Measurements from ENCODE around the gene MYZAP. TPM values are rescaled to one million over a fixed set of nuclear protein-coding genes. Genes with fewer than 3 reads are reported as not detected.

Gene MYZAP
- total and polyA plus RNA-seq, 2 of the 13 experiments (the other 11 are each of a cell fraction or from before 2014, with no cell fraction given), result not detected

- TF ChIP-seq FIP1L1 (IDR thresholded peaks at IDR 0.05; ENCODE audit: borderline replicate concordance, insufficient read depth, low read depth, low read length) (no peak), RNF219 (CRISPR knock-in tag; IDR thresholded peaks at IDR 0.05) (no peak), ZNF292 (CRISPR knock-in tag; IDR thresholded peaks at IDR 0.05; ENCODE audit: borderline replicate concordance, low read depth) (no peak), ZBTB7A (CRISPR knock-in tag; IDR thresholded peaks at IDR 0.05) (no peak), ZSCAN20 (CRISPR knock-in tag; IDR thresholded peaks at IDR 0.05; ENCODE audit: borderline replicate concordance) (no peak), ONECUT2 (CRISPR knock-in tag; IDR thresholded peaks at IDR 0.05) (no peak), ZSCAN31 (CRISPR knock-in tag; IDR thresholded peaks at IDR 0.05; ENCODE audit: low read depth) (no peak), GABPA (IDR thresholded peaks at IDR 0.05; ENCODE audit: low read depth, low read length) (no peak), GABPA (CRISPR knock-in tag; IDR thresholded peaks at IDR 0.05; ENCODE audit: low read depth) (no peak), ZNF709 (CRISPR knock-in tag; IDR thresholded peaks at IDR 0.05) (no peak), KDM5B (CRISPR knock-in tag; IDR thresholded peaks at IDR 0.05; ENCODE audit: borderline replicate concordance) (no peak), ZNF597 (CRISPR knock-in tag; IDR thresholded peaks at IDR 0.05) (no peak), KMT2A (CRISPR knock-in tag; IDR thresholded peaks at IDR 0.05) (no peak), PPARG (CRISPR knock-in tag; conservative IDR thresholded peaks at IDR 0.05) (no peak), KAT2B (IDR thresholded peaks at IDR 0.05; ENCODE audit: borderline replicate concordance, low read depth, low read length) (no peak), TARDBP (CRISPR knock-in tag; IDR thresholded peaks at IDR 0.05) (no peak), ZNF280D (CRISPR knock-in tag; IDR thresholded peaks at IDR 0.05) (0 out of 2 replicates have a peak, but pooled peaks have one; percentile 58), ZNF274 (CRISPR knock-in tag; IDR thresholded peaks at IDR 0.05) (no peak), ARNT (IDR thresholded peaks at IDR 0.05) (no peak), KLF12 (CRISPR knock-in tag; IDR thresholded peaks at IDR 0.05; ENCODE audit: borderline replicate concordance) (peak; percentile 82; the same call in 1 of the 2 replicates), ZKSCAN5 (CRISPR knock-in tag; IDR thresholded peaks at IDR 0.05) (no peak), DBP (CRISPR knock-in tag; IDR thresholded peaks at IDR 0.05; ENCODE audit: not compliant biosample characterization) (no peak), ZNF775 (CRISPR knock-in tag; IDR thresholded peaks at IDR 0.05; ENCODE audit: borderline replicate concordance) (no peak), NFE2 (CRISPR knock-in tag; IDR thresholded peaks at IDR 0.05) (no peak), ZNF121 (CRISPR knock-in tag; IDR thresholded peaks at IDR 0.05) (no peak), TOE1 (CRISPR knock-in tag; IDR thresholded peaks at IDR 0.05) (no peak)
Measured at GRCh38 chr15:57559875-57560274, 31.8 kb upstream of the MYZAP start (continued).
